Esophagus muscularis mucosa (tissue), 4 donors: Measurements from ENCODE around the gene MAP3K14. TPM values are rescaled to one million over a fixed set of nuclear protein-coding genes. Genes with fewer than 3 reads are reported as not detected.
A peak's percentile ranks its signal among the peaks of the same experiment; 100 is the strongest.

Experiments
- DNase-seq: peaks from one replicate; pipeline ENCODE4 v3.0.0-alpha.2; 2017; ENCODE audit errors: extremely low spot score
- H3K27ac ChIP-seq, 4 donors: fragments of 200-600 bp; sonication (generic); replicated peaks in 1 of 4; 1 replicate in 3 of 4; 2 replicates in 1 of 4; pipeline ENCODE4 v1.5.1; 2016 to 2019; ENCODE audit warnings: mild to moderate bottlenecking in 1 of 4
- H3K27me3 ChIP-seq, 4 donors: fragments of 200-600 bp; sonication (generic); one replicate each; pipeline versions ENCODE4 v1.5.1 to v1.6.0; 2016 to 2019
- H3K36me3 ChIP-seq, 4 donors: fragments of 200-600 bp; sonication (generic); one replicate each; pipeline ENCODE4 v1.5.1; 2016 to 2019
- H3K4me1 ChIP-seq, 4 donors: fragments of 200-600 bp; sonication (generic); one replicate each; pipeline ENCODE4 v1.5.1; 2016 to 2019
- H3K4me3 ChIP-seq, 4 donors: fragments of 200-600 bp; sonication (generic); 1 replicate in 2 of 4; 2 replicates in 2 of 4; pipeline ENCODE4 v1.5.1; 2016 to 2019; ENCODE audit warnings: mild to moderate bottlenecking in 4 of 4, moderate library complexity in 1 of 4
- H3K9me3 ChIP-seq, 4 donors: fragments of 200-600 bp; sonication (generic); 1 replicate in 3 of 4; 2 replicates in 1 of 4; pipeline ENCODE4 v1.5.1; 2016 to 2019
- CTCF ChIP-seq, 3 experiments: fragments of 200-600 bp in 2 of 3; fragments of 450-650 bp in 1 of 3; sonication (generic) in 2 of 3; IDR thresholded peaks; one replicate each; pipeline ENCODE4 v1.5.1; 2017 to 2019; ENCODE audit warnings: antibody characterized with exemption in 3 of 3, mild to moderate bottlenecking in 2 of 3, moderate library complexity in 1 of 3
- EP300 ChIP-seq: sonication (generic); formaldehyde crosslinking; IDR thresholded peaks from one replicate; pipeline ENCODE4 v1.6.1; 2017; ENCODE audit warnings: antibody characterized with exemption
- POLR2A ChIP-seq: fragments of 450-650 bp; IDR thresholded peaks from one replicate; pipeline ENCODE4 v1.6.1; 2017; ENCODE audit warnings: antibody characterized with exemption, moderate library complexity, mild to moderate bottlenecking, low read depth
- POLR2AphosphoS5 ChIP-seq, 2 donors: sonication (generic); formaldehyde crosslinking; IDR thresholded peaks; one replicate each; pipeline ENCODE4 v1.6.1; 2017; ENCODE audit warnings: antibody characterized with exemption in 2 of 2
- WGBS: methylation state at CpG from one replicate; pipeline ENCODE4 v1.1.5; 2018; 5-methylcytosine and 5-hydroxymethylcytosine counted together
- intact Hi-C: fragments of 100-400 bp; cut with DNase I; formaldehyde crosslinking; loops from one replicate; pipeline ENCODE4 v1.15.1; 2023
- total RNA-seq, 4 donors: library from RNA; depleted of rRNA; stranded (reverse); fragments of >200 nt; gene quantifications; one replicate each; pipeline versions ENCODE4 v1.1.0 to v1.2.1, GENCODE V29; 2016

MAP3K14 gene
- total RNA-seq, 4 donors from 2014 or later = 7.8 to 26.5 (median 10.6) TPM

- Histone ChIP-seq H3K4me1 (peaks cover 84 to 98% (median 93%) of the 10 kb centered on the region in 4 donors), H3K4me3 (peak overlapping the region in 2 of 4 donors; percentile 11 to 12), H3K27me3 (no peaks in the 10 kb centered on the region), H3K9me3 (no peaks in the 10 kb centered on the region), H3K36me3 (peaks cover 0 to 3% (median 0%) of the 10 kb centered on the region in 4 donors), H3K27ac (peak overlapping the region; percentile 83 to 99 (median 93))
- no peak for DNase-seq
- 27% methylated on average over 9 of the region's 9 CpGs for WGBS
- TF ChIP-seq POLR2AphosphoS5 (IDR thresholded peaks at IDR 0.05) (peak; percentile 29 to 65), POLR2A (no peak), CTCF (IDR thresholded peaks at IDR 0.05) (peak in 1 of 3 experiments; percentile 7), EP300 (no peak)
- intact Hi-C loops = no loop called here
These were observed 9.4 kb downstream of the MAP3K14 start for GRCh38 chr17:45307290-45308015.

- peak overlapping the region; percentile 83 to 99 (median 93) for H3K27ac ChIP-seq
- H3K4me3 ChIP-seq = no peak overlapping the region
- no peaks in the 10 kb centered on the region for H3K27me3 ChIP-seq
- H3K4me1 ChIP-seq = peaks cover 85 to 98% (median 93%) of the 10 kb centered on the region in 4 donors
- WGBS = 79% methylated on average over 5 of the region's 5 CpGs
- no peaks in the 10 kb centered on the region for H3K9me3 ChIP-seq
- DNase-seq = no peak
- peaks cover 0 to 3% (median 0%) of the 10 kb centered on the region in 4 donors for H3K36me3 ChIP-seq
- TF ChIP-seq POLR2A = no peak
- TF ChIP-seq CTCF (IDR thresholded peaks at IDR 0.05) = peak in 1 of 3 experiments; percentile 10
- intact Hi-C loops = no loop called here
These were observed 10.2 kb downstream of the MAP3K14 start for GRCh38 chr17:45306623-45307022.

GRCh38 chr17:45306094-45306493 lies 10.7 kb downstream of the MAP3K14 start:
- Histone ChIP-seq H3K4me1 (peaks cover 80 to 98% (median 92%) of the 10 kb centered on the region in 4 donors), H3K27ac (peak overlapping the region; percentile 83 to 99 (median 93)), H3K36me3 (peaks cover 0 to 3% (median 0%) of the 10 kb centered on the region in 4 donors), H3K27me3 (no peaks in the 10 kb centered on the region), H3K4me3 (no peak overlapping the region), H3K9me3 (no peaks in the 10 kb centered on the region)
- WGBS = 43% methylated on average over 4 of the region's 4 CpGs
- DNase-seq = no peak
- intact Hi-C loops = no loop called here
- no peak for TF ChIP-seq CTCF (IDR thresholded peaks at IDR 0.05)
- no peak for TF ChIP-seq POLR2AphosphoS5 (IDR thresholded peaks at IDR 0.05)
- TF ChIP-seq EP300 = no peak
- no peak for TF ChIP-seq POLR2A

GRCh38 chr17:45305530-45306087 lies 11.2 kb downstream of the MAP3K14 start:
- Histone ChIP-seq H3K27ac (peak overlapping the region; percentile 83 to 99 (median 93)), H3K9me3 (no peaks in the 10 kb centered on the region), H3K4me3 (no peak overlapping the region), H3K27me3 (no peaks in the 10 kb centered on the region), H3K4me1 (peaks cover 79 to 98% (median 92%) of the 10 kb centered on the region in 4 donors), H3K36me3 (peaks cover 0 to 3% (median 0%) of the 10 kb centered on the region in 4 donors)
- TF ChIP-seq EP300 (no peak), POLR2AphosphoS5 (IDR thresholded peaks at IDR 0.05) (no peak), POLR2A (no peak), CTCF (IDR thresholded peaks at IDR 0.05) (no peak)
- no peak for DNase-seq
- WGBS = 62% methylated on average over 3 of the region's 3 CpGs
- intact Hi-C loops = no loop called here
